CD4-positive, CD25-positive, alpha-beta regulatory T cell (primary cell): ENCODE measurements around the gene PDE2A. TPM values are rescaled to one million over a fixed set of nuclear protein-coding genes. Genes with fewer than 3 reads are reported as not detected.
A peak's percentile ranks its signal among the peaks of the same experiment; 100 is the strongest.

Source experiments
- ATAC-seq, 2 donors: fragments of 150-1000 bp; cut with Tn5 transposase; one replicate each; pipeline ENCODE4 v1.10.0; 2021; ENCODE audit warnings: low read depth in 2 of 2, moderate number of reproducible peaks in 2 of 2, moderate library complexity in 1 of 2
- DNase-seq, 3 donors: peaks; one replicate each; pipeline versions ENCODE4 v3.0.0 to v3.0.0-alpha.2; 2012 to 2022; ENCODE audit warnings: mixed read lengths in 1 of 3
- H3K27ac ChIP-seq: one replicate; pipeline ENCODE4 v1.7.0; 2013; ENCODE audit warnings: mild to moderate bottlenecking, low read length; ENCODE audit not compliant: insufficient read depth, poor library complexity, severe bottlenecking
- H3K27me3 ChIP-seq: one replicate; pipeline ENCODE4 v1.7.0; 2013; ENCODE audit warnings: low read length; ENCODE audit not compliant: control insufficient read depth, insufficient read depth
- H3K36me3 ChIP-seq: one replicate; pipeline ENCODE4 v1.7.0; 2013; ENCODE audit warnings: mild to moderate bottlenecking, low read length, moderate library complexity; ENCODE audit not compliant: control insufficient read depth, insufficient read depth
- H3K4me1 ChIP-seq: 2 replicates; pipeline ENCODE4 v1.7.0; 2013; ENCODE audit warnings: mild to moderate bottlenecking, low read length; ENCODE audit not compliant: insufficient read depth, control insufficient read depth, poor library complexity, severe bottlenecking
- H3K4me3 ChIP-seq: one replicate; pipeline ENCODE4 v1.7.0; 2013; ENCODE audit warnings: low read depth, mild to moderate bottlenecking, low read length, moderate library complexity
- H3K9me3 ChIP-seq, 2 experiments: 1 replicate in 1 of 2; 2 replicates in 1 of 2; pipeline ENCODE4 v1.7.0; 2013; ENCODE audit warnings: low read length in 2 of 2, mild to moderate bottlenecking in 1 of 2, moderate library complexity in 1 of 2; ENCODE audit not compliant: control insufficient read depth in 2 of 2
- H3K27ac Mint-ChIP-seq, 3 donors: one replicate each; pipeline ENCODE4 v1.8.0; 2020 to 2022; ENCODE audit warnings: mild to moderate bottlenecking in 3 of 3, mixed read lengths in 3 of 3, moderate library complexity in 2 of 3
- H3K27me3 Mint-ChIP-seq: one replicate; pipeline ENCODE4 v1.8.0; 2022; ENCODE audit warnings: mild to moderate bottlenecking, mixed read lengths
- H3K36me3 Mint-ChIP-seq: one replicate; pipeline ENCODE4 v1.8.0; 2020; ENCODE audit warnings: mixed read lengths
- H3K4me1 Mint-ChIP-seq, 4 donors: one replicate each; pipeline ENCODE4 v1.8.0; 2020 to 2022; ENCODE audit warnings: mixed read lengths in 4 of 4, mild to moderate bottlenecking in 1 of 4
- H3K4me3 Mint-ChIP-seq, 4 donors: one replicate each; pipeline ENCODE4 v1.8.0; 2020 to 2022; ENCODE audit warnings: mild to moderate bottlenecking in 4 of 4, mixed read lengths in 4 of 4, moderate library complexity in 3 of 4
- H3K9me3 Mint-ChIP-seq, 7 donors: one replicate each; pipeline ENCODE4 v1.8.0; 2020 to 2022; ENCODE audit warnings: mixed read lengths in 7 of 7, mild to moderate bottlenecking in 3 of 7, moderate library complexity in 2 of 7
- polyA plus RNA-seq, 4 donors: library from polyadenylated mRNA; unstranded; fragments of 300-500 nt; fragmentation: Illumina TruSeq; gene quantifications; one replicate each; pipeline ENCODE4 v1.2.3, GENCODE V29; 2021
- total RNA-seq: library from RNA; stranded (reverse); gene quantifications from one replicate; pipeline ENCODE4 v1.2.3, GENCODE V29; 2022

Gene PDE2A
- total and polyA plus RNA-seq, 5 donors from 2014 or later: 6.7 TPM; not detected in 4

GRCh38 chr11:72661486-72661885, 12.7 kb downstream of the PDE2A start:
- ATAC-seq (no peak), DNase-seq (no peak)
- no peak overlapping the region for H3K4me3 Mint-ChIP-seq
- no peak overlapping the region for H3K27ac Mint-ChIP-seq
- H3K36me3 Mint-ChIP-seq: no peaks in the 10 kb centered on the region
- H3K4me1 ChIP-seq: no peaks in the 10 kb centered on the region
- H3K9me3 ChIP-seq: no peaks in the 10 kb centered on the region
- H3K9me3 Mint-ChIP-seq: peaks cover 0 to 2% (median 0%) of the 10 kb centered on the region in 7 donors
- no peaks in the 10 kb centered on the region for H3K27me3 Mint-ChIP-seq
- H3K27ac ChIP-seq: no peak overlapping the region
- H3K4me3 ChIP-seq: no peak overlapping the region
- H3K36me3 ChIP-seq: no peaks in the 10 kb centered on the region
- no peaks in the 10 kb centered on the region for H3K4me1 Mint-ChIP-seq
- H3K27me3 ChIP-seq: no peaks in the 10 kb centered on the region

- no peaks in the 10 kb centered on the region for H3K36me3 ChIP-seq
- Mint-ChIP-seq H3K36me3 (no peaks in the 10 kb centered on the region), H3K4me1 (no peaks in the 10 kb centered on the region), H3K9me3 (no peaks in the 10 kb centered on the region), H3K27ac (no peak overlapping the region), H3K4me3 (no peak overlapping the region), H3K27me3 (no peaks in the 10 kb centered on the region)
- H3K27ac ChIP-seq: no peak overlapping the region
- no peaks in the 10 kb centered on the region for H3K9me3 ChIP-seq
- no peaks in the 10 kb centered on the region for H3K27me3 ChIP-seq
- H3K4me1 ChIP-seq: no peaks in the 10 kb centered on the region
- no peak overlapping the region for H3K4me3 ChIP-seq
- no peak for DNase-seq
- no peak for ATAC-seq
Observed at GRCh38 chr11:72658989-72659640, 15.1 kb downstream of the PDE2A start.

GRCh38 chr11:72657411-72658100, 16.7 kb downstream of the PDE2A start:
- no peak for DNase-seq
- Mint-ChIP-seq H3K4me1 (no peaks in the 10 kb centered on the region), H3K27ac (no peak overlapping the region), H3K36me3 (no peaks in the 10 kb centered on the region), H3K27me3 (no peaks in the 10 kb centered on the region), H3K4me3 (no peak overlapping the region), H3K9me3 (no peaks in the 10 kb centered on the region)
- H3K4me3 ChIP-seq: no peak overlapping the region
- no peaks in the 10 kb centered on the region for H3K27me3 ChIP-seq
- no peak overlapping the region for H3K27ac ChIP-seq
- no peaks in the 10 kb centered on the region for H3K4me1 ChIP-seq
- H3K9me3 ChIP-seq: no peaks in the 10 kb centered on the region
- no peaks in the 10 kb centered on the region for H3K36me3 ChIP-seq
- no peak for ATAC-seq

- no peak overlapping the region for H3K4me3 Mint-ChIP-seq
- no peaks in the 10 kb centered on the region for H3K36me3 Mint-ChIP-seq
- no peaks in the 10 kb centered on the region for H3K9me3 ChIP-seq
- H3K4me1 Mint-ChIP-seq: no peaks in the 10 kb centered on the region
- H3K9me3 Mint-ChIP-seq: no peaks in the 10 kb centered on the region
- H3K27me3 ChIP-seq: no peaks in the 10 kb centered on the region
- no peak overlapping the region for H3K27ac Mint-ChIP-seq
- DNase-seq (no peak), ATAC-seq (no peak)
- H3K4me3 ChIP-seq: no peak overlapping the region
- H3K27me3 Mint-ChIP-seq: no peaks in the 10 kb centered on the region
- no peaks in the 10 kb centered on the region for H3K4me1 ChIP-seq
- H3K27ac ChIP-seq: no peak overlapping the region
- no peaks in the 10 kb centered on the region for H3K36me3 ChIP-seq
Observed at GRCh38 chr11:72655896-72656464, 18.2 kb downstream of the PDE2A start.

- Mint-ChIP-seq H3K27ac (no peak overlapping the region), H3K9me3 (no peaks in the 10 kb centered on the region), H3K4me1 (no peaks in the 10 kb centered on the region), H3K4me3 (no peak overlapping the region), H3K36me3 (no peaks in the 10 kb centered on the region), H3K27me3 (no peaks in the 10 kb centered on the region)
- H3K4me1 ChIP-seq: no peaks in the 10 kb centered on the region
- no peak overlapping the region for H3K27ac ChIP-seq
- ATAC-seq (no peak), DNase-seq (no peak)
- H3K27me3 ChIP-seq: no peaks in the 10 kb centered on the region
- H3K36me3 ChIP-seq: no peaks in the 10 kb centered on the region
- H3K9me3 ChIP-seq: no peaks in the 10 kb centered on the region
- H3K4me3 ChIP-seq: no peak overlapping the region
Observed at GRCh38 chr11:72655014-72655413, 19.2 kb downstream of the PDE2A start.

- H3K36me3 ChIP-seq: no peaks in the 10 kb centered on the region
- no peaks in the 10 kb centered on the region for H3K4me1 ChIP-seq
- Mint-ChIP-seq H3K4me1 (no peaks in the 10 kb centered on the region), H3K9me3 (no peaks in the 10 kb centered on the region), H3K36me3 (no peaks in the 10 kb centered on the region), H3K27ac (no peak overlapping the region), H3K4me3 (no peak overlapping the region), H3K27me3 (no peaks in the 10 kb centered on the region)
- DNase-seq: no peak
- H3K9me3 ChIP-seq: no peaks in the 10 kb centered on the region
- H3K27me3 ChIP-seq: no peaks in the 10 kb centered on the region
- ATAC-seq: no peak
- no peak overlapping the region for H3K27ac ChIP-seq
- H3K4me3 ChIP-seq: no peak overlapping the region
Observed at GRCh38 chr11:72653649-72654048, 20.6 kb downstream of the PDE2A start.

GRCh38 chr11:72652873-72653630, 21.2 kb downstream of the PDE2A start:
- no peak overlapping the region for H3K4me3 ChIP-seq
- H3K9me3 ChIP-seq: no peaks in the 10 kb centered on the region
- no peak overlapping the region for H3K27ac ChIP-seq
- no peak overlapping the region for H3K4me3 Mint-ChIP-seq
- no peaks in the 10 kb centered on the region for H3K27me3 ChIP-seq
- H3K36me3 Mint-ChIP-seq: no peaks in the 10 kb centered on the region
- DNase-seq (no peak), ATAC-seq (no peak)
- H3K4me1 ChIP-seq: no peaks in the 10 kb centered on the region
- H3K9me3 Mint-ChIP-seq: no peaks in the 10 kb centered on the region
- no peaks in the 10 kb centered on the region for H3K36me3 ChIP-seq
- no peaks in the 10 kb centered on the region for H3K27me3 Mint-ChIP-seq
- H3K27ac Mint-ChIP-seq: peak overlapping the region in 1 of 3 donors; percentile 34
- H3K4me1 Mint-ChIP-seq: no peaks in the 10 kb centered on the region
